ENCODE results near the gene UBE3D. TPM values are rescaled to one million over a fixed set of nuclear protein-coding genes. Genes with fewer than 3 reads are reported as not detected.

Gene UBE3D
- total RNA-seq, 2 donors from 2014 or later: 9.3 to 11.5 TPM

GRCh38 chr6:83097675-83098074 is 32.0 kb upstream of the UBE3D start:
- ATAC-seq: no peak

DNA sequence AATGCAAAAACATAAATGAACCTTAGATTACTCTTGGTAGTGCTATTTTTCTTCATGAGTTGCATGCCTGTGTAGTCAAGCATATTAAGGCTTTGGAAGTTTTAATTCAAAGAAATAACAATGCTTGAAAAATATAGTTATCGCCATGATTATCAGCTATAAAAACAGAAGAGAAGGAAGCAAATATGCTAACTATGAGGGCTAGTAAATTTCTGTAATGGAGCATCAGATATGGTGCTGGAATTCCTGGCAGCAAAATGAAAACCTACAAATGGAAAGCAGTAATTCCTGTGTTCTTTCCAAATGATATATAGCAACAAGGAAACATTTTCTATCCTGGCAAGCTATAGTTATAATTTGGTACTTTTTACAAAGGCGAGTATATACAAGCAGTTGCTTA is 31.6 kb upstream of the UBE3D start:
- ATAC-seq: no peak
- Histone ChIP-seq H3K27ac (no peak overlapping the region), H3K9me3 (no peaks in the 10 kb centered on the region), H3K27me3 (no peaks in the 10 kb centered on the region), H3K4me1 (no peaks in the 10 kb centered on the region), H3K4me3 (no peak overlapping the region), H3K36me3 (replicated peaks in 1 of 2; ENCODE audit: insufficient read depth in 1 of 2, low read depth in 2 of 2) (peaks cover 0 to 1% of the 10 kb centered on the region in 2 donors)
- intact Hi-C loops (cut with DNase I): no loop called here
- 90% methylated on average over 2 of the region's 2 CpGs for WGBS, 2 donors
- DNase-seq: no peak
- no peak for TF ChIP-seq POLR2A (IDR thresholded peaks at IDR 0.05)
- TF ChIP-seq, protein P1, sequence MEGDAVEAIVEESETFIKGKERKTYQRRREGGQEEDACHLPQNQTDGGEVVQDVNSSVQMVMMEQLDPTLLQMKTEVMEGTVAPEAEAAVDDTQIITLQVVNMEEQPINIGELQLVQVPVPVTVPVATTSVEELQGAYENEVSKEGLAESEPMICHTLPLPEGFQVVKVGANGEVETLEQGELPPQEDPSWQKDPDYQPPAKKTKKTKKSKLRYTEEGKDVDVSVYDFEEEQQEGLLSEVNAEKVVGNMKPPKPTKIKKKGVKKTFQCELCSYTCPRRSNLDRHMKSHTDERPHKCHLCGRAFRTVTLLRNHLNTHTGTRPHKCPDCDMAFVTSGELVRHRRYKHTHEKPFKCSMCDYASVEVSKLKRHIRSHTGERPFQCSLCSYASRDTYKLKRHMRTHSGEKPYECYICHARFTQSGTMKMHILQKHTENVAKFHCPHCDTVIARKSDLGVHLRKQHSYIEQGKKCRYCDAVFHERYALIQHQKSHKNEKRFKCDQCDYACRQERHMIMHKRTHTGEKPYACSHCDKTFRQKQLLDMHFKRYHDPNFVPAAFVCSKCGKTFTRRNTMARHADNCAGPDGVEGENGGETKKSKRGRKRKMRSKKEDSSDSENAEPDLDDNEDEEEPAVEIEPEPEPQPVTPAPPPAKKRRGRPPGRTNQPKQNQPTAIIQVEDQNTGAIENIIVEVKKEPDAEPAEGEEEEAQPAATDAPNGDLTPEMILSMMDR (IDR thresholded peaks at IDR 0.05): no peak

More at GRCh38 chr6:83097675-83098074, 32.0 kb upstream of the UBE3D start:
- Histone ChIP-seq H3K4me1 (no peaks in the 10 kb centered on the region), H3K9me3 (no peaks in the 10 kb centered on the region), H3K27me3 (no peaks in the 10 kb centered on the region), H3K27ac (no peak overlapping the region), H3K4me3 (no peak overlapping the region), H3K36me3 (replicated peaks in 1 of 2; ENCODE audit: insufficient read depth in 1 of 2, low read depth in 2 of 2) (peaks cover 0 to 3% of the 10 kb centered on the region in 2 donors)
- no peak for DNase-seq
- TF ChIP-seq, protein P1 (IDR thresholded peaks at IDR 0.05): no peak
- no peak for TF ChIP-seq POLR2A (IDR thresholded peaks at IDR 0.05)
- intact Hi-C loops (cut with DNase I): no loop called here
- WGBS, 2 donors: 95 to 97% methylated on average over 1 of the region's 1 CpG

DNA sequence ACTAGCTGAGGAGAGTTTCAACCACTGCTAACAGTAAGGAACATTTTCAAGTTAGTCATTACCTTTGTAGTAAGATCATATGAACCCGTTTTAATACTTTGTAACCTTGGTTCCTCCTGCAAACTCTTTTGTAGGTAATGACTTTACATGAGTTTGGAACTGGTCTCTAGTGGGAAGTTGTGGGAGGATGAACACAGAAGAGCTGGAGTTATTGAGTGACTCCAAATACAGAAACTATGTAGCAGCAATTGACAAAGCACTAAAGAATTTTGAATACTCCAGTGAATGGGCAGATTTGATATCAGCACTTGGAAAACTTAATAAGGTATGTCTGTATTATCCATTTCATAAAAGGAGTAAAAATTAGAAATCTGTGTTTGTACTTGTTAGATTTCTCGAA is 31.1 kb upstream of the UBE3D start:
- TF ChIP-seq POLR2A (IDR thresholded peaks at IDR 0.05): no peak
- TF ChIP-seq, protein P1 (IDR thresholded peaks at IDR 0.05): no peak
- intact Hi-C loops (cut with DNase I): no loop called here
- Histone ChIP-seq H3K9me3 (no peaks in the 10 kb centered on the region), H3K4me3 (no peak overlapping the region), H3K4me1 (no peaks in the 10 kb centered on the region), H3K27ac (no peak overlapping the region), H3K27me3 (no peaks in the 10 kb centered on the region), H3K36me3 (replicated peaks in 1 of 2; ENCODE audit: insufficient read depth in 1 of 2, low read depth in 2 of 2) (no peaks in the 10 kb centered on the region)
- no peak for ATAC-seq
- DNase-seq: no peak
- 72 to 79% methylated on average over 2 of the region's 2 CpGs for WGBS, 2 donors

DNA sequence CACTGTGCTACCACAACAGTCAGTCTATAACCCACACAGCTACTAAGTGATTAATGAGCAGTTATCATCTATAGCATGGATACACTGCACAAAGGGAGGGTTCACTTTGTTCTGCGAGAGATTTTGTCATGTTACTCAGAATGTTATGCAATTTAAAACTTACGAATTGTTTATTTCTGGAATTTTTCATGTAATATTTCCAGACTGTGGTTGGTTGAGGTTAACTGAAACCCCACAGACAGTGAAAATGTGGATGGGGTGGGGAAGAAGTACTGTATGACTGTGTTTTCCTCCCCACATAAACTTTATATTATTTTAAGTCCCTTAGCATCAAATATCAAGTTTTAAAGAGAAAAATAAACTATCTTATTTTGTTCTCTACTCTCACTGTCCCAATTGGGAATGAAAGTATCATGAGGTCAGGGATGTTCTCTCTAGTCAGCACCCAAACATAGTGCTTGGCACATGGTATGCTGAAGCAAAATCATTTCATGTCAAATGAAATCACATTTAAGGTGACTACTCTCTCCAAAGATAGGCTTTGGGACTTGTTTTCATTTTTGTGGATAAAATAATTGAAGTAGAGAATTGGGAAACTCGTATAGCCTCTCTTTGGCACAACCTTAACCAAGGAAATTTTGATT is 27.2 kb upstream of the UBE3D start:
- intact Hi-C loops (cut with DNase I): no loop called here
- no peak for ATAC-seq
- no peaks in the 10 kb centered on the region for H3K36me3 ChIP-seq (replicated peaks in 1 of 2; ENCODE audit: insufficient read depth in 1 of 2, low read depth in 2 of 2)
- DNase-seq: no peak
- H3K27ac ChIP-seq: no peak overlapping the region
- peaks cover 3% of the 10 kb centered on the region for H3K4me1 ChIP-seq
- no peaks in the 10 kb centered on the region for H3K9me3 ChIP-seq
- no peaks in the 10 kb centered on the region for H3K27me3 ChIP-seq
- TF ChIP-seq, protein P1 (IDR thresholded peaks at IDR 0.05): no peak
- no peak for TF ChIP-seq POLR2A (IDR thresholded peaks at IDR 0.05)
- H3K4me3 ChIP-seq: no peak overlapping the region
- WGBS, 2 donors: 71 to 77% methylated on average over 3 of the region's 3 CpGs

DNA sequence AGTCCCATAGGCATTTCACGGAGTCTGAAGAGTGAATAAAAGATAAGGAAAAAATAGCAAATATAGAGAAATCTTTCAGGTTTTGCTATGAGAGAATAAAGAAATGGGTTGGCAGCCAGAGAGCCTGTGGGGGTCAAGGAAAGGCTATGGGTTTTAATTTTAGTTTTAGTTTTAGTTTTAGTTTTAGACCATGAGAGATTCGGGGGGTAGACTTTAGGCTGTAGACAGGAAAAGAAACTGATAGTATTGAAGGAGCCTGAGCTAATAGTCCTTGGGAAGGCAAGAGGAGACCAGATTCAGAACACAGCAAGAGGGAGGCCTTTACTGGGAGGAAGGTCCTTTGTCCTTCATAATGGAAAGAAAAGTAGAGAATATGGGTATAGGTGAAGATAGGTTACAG is 21.1 kb upstream of the UBE3D start:
- Histone ChIP-seq H3K36me3 (replicated peaks in 1 of 2; ENCODE audit: insufficient read depth in 1 of 2, low read depth in 2 of 2) (no peaks in the 10 kb centered on the region), H3K27ac (no peak overlapping the region), H3K9me3 (no peaks in the 10 kb centered on the region), H3K4me3 (no peak overlapping the region), H3K4me1 (peaks cover 3% of the 10 kb centered on the region), H3K27me3 (no peaks in the 10 kb centered on the region)
- intact Hi-C loops (cut with DNase I): no loop called here
- TF ChIP-seq POLR2A (IDR thresholded peaks at IDR 0.05): no peak
- TF ChIP-seq, protein P1 (IDR thresholded peaks at IDR 0.05): no peak
- WGBS, 2 donors: 90 to 91% methylated on average over 2 of the region's 2 CpGs
- ATAC-seq (no peak), DNase-seq (no peak)
